Glomerular endothelial cell (primary cell): ENCODE data around the gene TMEM225B. TPM values are rescaled to one million over a fixed set of nuclear protein-coding genes. Genes with fewer than 3 reads are reported as not detected.
"Not testable (repeated sequence)": the region's sequence is repeated elsewhere in the genome, so short reads cannot be mapped to it uniquely, and the experiment has no call there.

Experiments used
- DNase-seq: peaks from one replicate; pipeline ENCODE4 v3.0.0-alpha.2; 2011; ENCODE audit warnings: low read depth, low spot score; ENCODE audit errors: extremely low read depth
- total RNA-seq: library from RNA; depleted of rRNA; stranded (reverse); fragments of >200 nt; gene quantifications from 2 replicates; pipeline ENCODE4 v1.2.3, GENCODE V29; 2015

The TMEM225B gene
- total RNA-seq, 1 donor from 2014 or later: not detected

- DNase-seq: no peak
These were observed 18.6 kb upstream of the TMEM225B start for GRCh38 chr7:99579281-99579955.

- no peak for DNase-seq
These were observed 17.9 kb upstream of the TMEM225B start for GRCh38 chr7:99579956-99580777.

GRCh38 chr7:99580778-99581332, 17.2 kb upstream of the TMEM225B start:
- not testable (repeated sequence) for DNase-seq

GRCh38 chr7:99588868-99589267, 9.2 kb upstream of the TMEM225B start:
- no peak for DNase-seq

- no peak for DNase-seq
These were observed 2.9 kb upstream of the TMEM225B start for GRCh38 chr7:99594948-99595745.

- no peak for DNase-seq
These were observed 1.6 kb upstream of the TMEM225B start for GRCh38 chr7:99596408-99596955.

- no peak for DNase-seq
These were observed 1.8 kb downstream of the TMEM225B start for GRCh38 chr7:99599836-99600235.

- no peak for DNase-seq
These were observed 3.7 kb downstream of the TMEM225B start for GRCh38 chr7:99601656-99602310.

GRCh38 chr7:99605527-99605926, 7.5 kb downstream of the TMEM225B start:
- no peak for DNase-seq

GRCh38 chr7:99606531-99606930, 8.5 kb downstream of the TMEM225B start:
- no peak for DNase-seq

GRCh38 chr7:99607548-99607947, 9.5 kb downstream of the TMEM225B start:
- DNase-seq: no peak

GRCh38 chr7:99614495-99614894, 16.4 kb downstream of the TMEM225B start:
- DNase-seq: no peak

- DNase-seq: no peak
These were observed 17.9 kb downstream of the TMEM225B start for GRCh38 chr7:99615989-99616358.

GRCh38 chr7:99616359-99617191, 18.5 kb downstream of the TMEM225B start, which contains the start of gene ZSCAN25:
Gene ZSCAN25, plus strand, starts transcription at chr7:99616946. Its CDS starts 2,661 bp downstream, at chr7:99619607.
- DNase-seq: peak; percentile 65

- no peak for DNase-seq
These were observed 19.2 kb downstream of the TMEM225B start for GRCh38 chr7:99617192-99617781.

GRCh38 chr7:99618726-99619125, 20.7 kb downstream of the TMEM225B start:
- DNase-seq: no peak

- no peak for DNase-seq
These were observed 21.6 kb downstream of the TMEM225B start for GRCh38 chr7:99619571-99620130.

- no peak for DNase-seq
These were observed 23.2 kb downstream of the TMEM225B start for GRCh38 chr7:99621271-99621670.

- DNase-seq: no peak
These were observed 24.5 kb downstream of the TMEM225B start for GRCh38 chr7:99622596-99622995.
